SK-N-MC (cell line): ENCODE data around the gene TOM1L2.

ENCODE experiments used
- EZH2 ChIP-seq: fragments of 200-600 bp; sonication (generic); IDR thresholded peaks from one replicate; pipeline ENCODE4 v1.6.1; 2017; ENCODE audit warnings: antibody characterized with exemption
- POLR2AphosphoS5 ChIP-seq: IDR thresholded peaks from 2 replicates; pipeline ENCODE4 v1.6.1; 2012; ENCODE audit warnings: mild to moderate bottlenecking, low read depth, low read length, borderline replicate concordance

DNA sequence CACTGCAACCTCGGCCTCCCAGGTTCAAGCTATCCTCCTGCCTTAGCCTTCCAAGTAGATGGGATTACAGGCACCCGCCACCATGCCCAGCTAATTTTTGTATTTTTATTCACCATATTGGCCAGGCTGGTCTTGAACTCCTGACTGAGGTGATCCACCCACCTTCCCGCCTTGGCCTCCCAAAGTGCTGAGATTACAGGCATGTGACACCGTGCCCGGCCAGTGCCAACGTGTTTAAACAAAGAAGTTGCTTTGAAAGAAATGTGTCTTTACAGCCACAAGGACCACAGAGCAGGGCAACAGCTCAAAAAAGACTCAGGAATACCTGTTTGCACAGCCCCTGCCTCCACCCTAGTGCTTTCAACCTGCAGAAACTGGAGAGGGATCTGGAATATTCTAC lies 41.8 kb upstream of the TOM1L2 start:
- TF ChIP-seq EZH2 (no peak), POLR2AphosphoS5 (no peak)
